ENCODE data around the gene BRD4.
"Not testable (repeated sequence)": the region's sequence is repeated elsewhere in the genome, so short reads cannot be mapped to it uniquely, and the experiment has no call there.

The BRD4 gene

GRCh38 chr19:15369594-15369891 lies 37.2 kb upstream of the BRD4 start:
- H3K9me3 ChIP-seq (ENCODE audit: control insufficient read depth, insufficient read depth, low read length) = no peaks in the 10 kb centered on the region
- peaks cover 29% of the 10 kb centered on the region for H3K36me3 ChIP-seq (ENCODE audit: insufficient read depth, low read length)
- H3K9ac ChIP-seq (ENCODE audit: low read depth, low read length) = no peak overlapping the region
- H3K4me1 ChIP-seq (ENCODE audit: insufficient read depth, low read length) = no peaks in the 10 kb centered on the region

GRCh38 chr19:15368798-15369593 lies 36.7 kb upstream of the BRD4 start:
- H3K36me3 ChIP-seq (ENCODE audit: insufficient read depth, low read length) = peaks cover 29% of the 10 kb centered on the region
- no peaks in the 10 kb centered on the region for H3K4me1 ChIP-seq (ENCODE audit: insufficient read depth, low read length)
- no peak overlapping the region for H3K9ac ChIP-seq (ENCODE audit: low read depth, low read length)
- H3K9me3 ChIP-seq (ENCODE audit: control insufficient read depth, insufficient read depth, low read length) = no peaks in the 10 kb centered on the region

GRCh38 chr19:15368051-15368632 lies 35.8 kb upstream of the BRD4 start:
- Histone ChIP-seq H3K4me1 (ENCODE audit: insufficient read depth, low read length) (no peaks in the 10 kb centered on the region), H3K36me3 (ENCODE audit: insufficient read depth, low read length) (peaks cover 29% of the 10 kb centered on the region), H3K9ac (ENCODE audit: low read depth, low read length) (no peak overlapping the region), H3K9me3 (ENCODE audit: control insufficient read depth, insufficient read depth, low read length) (no peaks in the 10 kb centered on the region)

- Histone ChIP-seq H3K36me3 (ENCODE audit: insufficient read depth, low read length) (peaks cover 29% of the 10 kb centered on the region), H3K9ac (ENCODE audit: low read depth, low read length) (no peak overlapping the region), H3K9me3 (ENCODE audit: control insufficient read depth, insufficient read depth, low read length) (no peaks in the 10 kb centered on the region), H3K4me1 (ENCODE audit: insufficient read depth, low read length) (no peaks in the 10 kb centered on the region)
These were observed 35.1 kb upstream of the BRD4 start for GRCh38 chr19:15367439-15367838.

- Histone ChIP-seq H3K9ac (ENCODE audit: low read depth, low read length) (no peak overlapping the region), H3K4me1 (ENCODE audit: insufficient read depth, low read length) (no peaks in the 10 kb centered on the region), H3K9me3 (ENCODE audit: control insufficient read depth, insufficient read depth, low read length) (no peaks in the 10 kb centered on the region), H3K36me3 (ENCODE audit: insufficient read depth, low read length) (peaks cover 38% of the 10 kb centered on the region)
These were observed 32.9 kb upstream of the BRD4 start for GRCh38 chr19:15365264-15365663.

- H3K36me3 ChIP-seq (ENCODE audit: insufficient read depth, low read length) = peaks cover 43% of the 10 kb centered on the region
- not testable (repeated sequence) for H3K4me1 ChIP-seq (ENCODE audit: insufficient read depth, low read length); H3K9me3 ChIP-seq (ENCODE audit: control insufficient read depth, insufficient read depth, low read length); H3K9ac ChIP-seq (ENCODE audit: low read depth, low read length)
These were observed 31.5 kb upstream of the BRD4 start for GRCh38 chr19:15363791-15364190.

GRCh38 chr19:15363048-15363447 lies 30.7 kb upstream of the BRD4 start:
- H3K36me3 ChIP-seq (ENCODE audit: insufficient read depth, low read length) = peaks cover 49% of the 10 kb centered on the region
- not testable (repeated sequence) for H3K9me3 ChIP-seq (ENCODE audit: control insufficient read depth, insufficient read depth, low read length); H3K4me1 ChIP-seq (ENCODE audit: insufficient read depth, low read length); H3K9ac ChIP-seq (ENCODE audit: low read depth, low read length)

GRCh38 chr19:15360015-15360414 lies 27.7 kb upstream of the BRD4 start:
- H3K36me3 ChIP-seq (ENCODE audit: insufficient read depth, low read length) = peaks cover 45% of the 10 kb centered on the region
- H3K9me3 ChIP-seq (ENCODE audit: control insufficient read depth, insufficient read depth, low read length) = not testable (repeated sequence)

GRCh38 chr19:15358918-15359317 lies 26.6 kb upstream of the BRD4 start:
- Histone ChIP-seq H3K9me3 (ENCODE audit: control insufficient read depth, insufficient read depth, low read length) (no peaks in the 10 kb centered on the region), H3K36me3 (ENCODE audit: insufficient read depth, low read length) (peaks cover 46% of the 10 kb centered on the region), H3K4me1 (ENCODE audit: insufficient read depth, low read length) (no peaks in the 10 kb centered on the region), H3K9ac (ENCODE audit: low read depth, low read length) (no peak overlapping the region)

More at GRCh38 chr19:15360015-15360414, 27.7 kb upstream of the BRD4 start:
- not testable (repeated sequence) for H3K4me1 ChIP-seq (ENCODE audit: insufficient read depth, low read length); H3K9ac ChIP-seq (ENCODE audit: low read depth, low read length)

- Histone ChIP-seq H3K9ac (ENCODE audit: low read depth, low read length) (no peak overlapping the region), H3K9me3 (ENCODE audit: control insufficient read depth, insufficient read depth, low read length) (no peaks in the 10 kb centered on the region), H3K4me1 (ENCODE audit: insufficient read depth, low read length) (no peaks in the 10 kb centered on the region), H3K36me3 (ENCODE audit: insufficient read depth, low read length) (peaks cover 46% of the 10 kb centered on the region)
These were observed 25.6 kb upstream of the BRD4 start for GRCh38 chr19:15357906-15358305.

GRCh38 chr19:15354566-15355296 lies 22.4 kb upstream of the BRD4 start:
- H3K4me1 ChIP-seq (ENCODE audit: insufficient read depth, low read length) = no peaks in the 10 kb centered on the region
- peaks cover 25% of the 10 kb centered on the region for H3K36me3 ChIP-seq (ENCODE audit: insufficient read depth, low read length)
- H3K9ac ChIP-seq (ENCODE audit: low read depth, low read length) = no peak overlapping the region

GRCh38 chr19:15353908-15354307 lies 21.6 kb upstream of the BRD4 start:
- Histone ChIP-seq H3K9ac (ENCODE audit: low read depth, low read length) (no peak overlapping the region), H3K9me3 (ENCODE audit: control insufficient read depth, insufficient read depth, low read length) (no peaks in the 10 kb centered on the region), H3K4me1 (ENCODE audit: insufficient read depth, low read length) (no peaks in the 10 kb centered on the region), H3K36me3 (ENCODE audit: insufficient read depth, low read length) (peaks cover 21% of the 10 kb centered on the region)

More at GRCh38 chr19:15354566-15355296, 22.4 kb upstream of the BRD4 start:
- no peaks in the 10 kb centered on the region for H3K9me3 ChIP-seq (ENCODE audit: control insufficient read depth, insufficient read depth, low read length)

GRCh38 chr19:15352535-15352934 lies 20.2 kb upstream of the BRD4 start:
- not testable (repeated sequence) for H3K36me3 ChIP-seq (ENCODE audit: insufficient read depth, low read length); H3K9me3 ChIP-seq (ENCODE audit: control insufficient read depth, insufficient read depth, low read length); H3K4me1 ChIP-seq (ENCODE audit: insufficient read depth, low read length); H3K9ac ChIP-seq (ENCODE audit: low read depth, low read length)

- H3K9ac ChIP-seq (ENCODE audit: low read depth, low read length); H3K9me3 ChIP-seq (ENCODE audit: control insufficient read depth, insufficient read depth, low read length); H3K4me1 ChIP-seq (ENCODE audit: insufficient read depth, low read length); H3K36me3 ChIP-seq (ENCODE audit: insufficient read depth, low read length): not testable (repeated sequence)
These were observed 9.0 kb upstream of the BRD4 start for GRCh38 chr19:15341328-15341727.

- Histone ChIP-seq H3K4me1 (ENCODE audit: insufficient read depth, low read length) (no peaks in the 10 kb centered on the region), H3K9me3 (ENCODE audit: control insufficient read depth, insufficient read depth, low read length) (no peaks in the 10 kb centered on the region), H3K9ac (ENCODE audit: low read depth, low read length) (no peak overlapping the region), H3K36me3 (ENCODE audit: insufficient read depth, low read length) (no peaks in the 10 kb centered on the region)
These were observed 7.7 kb upstream of the BRD4 start for GRCh38 chr19:15340086-15340485.

Measured in ES-I3 (cell line).